Muscle of leg (tissue), 11 donors: ENCODE measurements around the gene ASCC2. TPM values are rescaled to one million over a fixed set of nuclear protein-coding genes. Genes with fewer than 3 reads are reported as not detected.
A peak's percentile ranks its signal among the peaks of the same experiment; 100 is the strongest.

ENCODE experiments used
- DNase-seq: peaks from one replicate; pipeline ENCODE4 v3.0.0; 2013
- H3K27ac ChIP-seq: one replicate; pipeline ENCODE4 v1.5.1; 2013; ENCODE audit warnings: mild to moderate bottlenecking, low read length, control low read depth
- H3K27me3 ChIP-seq: one replicate; pipeline ENCODE4 v1.6.1; 2013; ENCODE audit warnings: low read length; ENCODE audit not compliant: control insufficient read depth, insufficient read depth
- H3K36me3 ChIP-seq: one replicate; pipeline ENCODE4 v1.6.1; 2013; ENCODE audit warnings: low read length; ENCODE audit not compliant: control insufficient read depth, insufficient read depth
- H3K4me1 ChIP-seq: one replicate; pipeline ENCODE4 v1.6.1; 2013; ENCODE audit warnings: low read length; ENCODE audit not compliant: control insufficient read depth, insufficient read depth
- H3K4me3 ChIP-seq: one replicate; pipeline ENCODE4 v1.5.1; 2013; ENCODE audit warnings: low read length, control low read depth
- H3K9me3 ChIP-seq: replicated peaks from 2 replicates; pipeline ENCODE4 v1.6.1; 2013; ENCODE audit warnings: low read depth, low read length; ENCODE audit not compliant: control insufficient read depth
- whole genome bisulfite sequencing: methylation state at CpG from one replicate; pipeline ENCODE4 v1.1.5; 2013; ENCODE audit warnings: missing lambda C conversion rate; ENCODE audit not compliant: insufficient coverage; 5-methylcytosine and 5-hydroxymethylcytosine counted together
- polyA plus RNA-seq, 8 donors: library from polyadenylated mRNA; unstranded; fragments of 120-200 nt; gene quantifications; one replicate each; pipeline versions ENCODE4 v1.2.1 to v1.2.3, GENCODE V29; 2013; ENCODE audit warnings: inconsistent platforms in 1 of 8, low replicate concordance in 1 of 8; ENCODE audit not compliant: insufficient read length in 8 of 8, insufficient read depth in 1 of 8
- total RNA-seq: library from RNA; stranded (reverse); fragments of 120-200 nt; gene quantifications from one replicate; pipeline ENCODE4 v1.2.4, GENCODE V29; 2013

ASCC2 gene
- total and polyA plus RNA-seq, 9 donors: 23.1 to 38.1 (median 34.4) TPM

DNA sequence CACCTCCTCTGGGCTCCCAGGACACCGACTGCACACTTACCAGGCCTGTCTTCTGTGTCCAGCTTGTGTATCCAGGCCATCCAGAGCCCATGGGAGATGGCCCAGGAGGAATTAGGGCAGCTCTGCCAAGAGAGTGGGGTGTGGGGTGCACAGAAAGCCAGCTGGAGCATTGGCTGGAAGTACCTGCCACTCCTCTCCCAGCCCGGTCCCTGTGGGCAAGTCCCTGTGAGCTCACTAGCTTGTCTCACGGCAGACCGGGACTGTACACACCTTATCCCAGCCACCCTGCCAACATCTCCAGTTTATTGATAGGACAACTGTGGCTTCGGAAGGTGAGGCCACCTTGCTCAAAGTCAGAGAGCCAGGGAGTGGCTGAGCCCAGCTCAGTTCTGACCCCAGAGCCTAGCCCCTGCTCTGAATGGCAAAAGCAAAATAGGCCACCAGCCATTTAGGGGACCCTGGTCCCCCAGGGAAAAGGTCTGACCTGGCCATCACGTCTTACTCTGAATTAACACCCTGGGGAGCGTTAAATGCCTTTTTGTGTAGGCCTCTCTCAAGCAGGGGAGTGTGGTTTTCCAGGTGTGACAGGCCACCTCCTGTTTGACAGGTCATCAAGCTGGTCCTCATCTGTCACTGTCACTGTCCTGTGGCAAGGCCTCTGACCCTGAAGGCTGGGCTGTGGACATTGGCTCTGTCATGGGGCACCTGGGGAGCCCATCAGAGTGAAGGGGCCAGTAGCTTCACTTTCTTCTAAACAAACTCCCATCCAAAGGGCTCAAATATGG lies 55.8 kb downstream of the ASCC2 start:
- peaks cover 26% of the 10 kb centered on the region for H3K4me1 ChIP-seq
- H3K9me3 ChIP-seq: no peaks in the 10 kb centered on the region
- DNase-seq: peak; percentile 14
- H3K36me3 ChIP-seq: peaks cover 1% of the 10 kb centered on the region
- WGBS: 42% methylated on average over 4 of the region's 7 CpGs
- H3K27ac ChIP-seq: no peak overlapping the region
- H3K27me3 ChIP-seq: no peaks in the 10 kb centered on the region
- H3K4me3 ChIP-seq: no peak overlapping the region

DNA sequence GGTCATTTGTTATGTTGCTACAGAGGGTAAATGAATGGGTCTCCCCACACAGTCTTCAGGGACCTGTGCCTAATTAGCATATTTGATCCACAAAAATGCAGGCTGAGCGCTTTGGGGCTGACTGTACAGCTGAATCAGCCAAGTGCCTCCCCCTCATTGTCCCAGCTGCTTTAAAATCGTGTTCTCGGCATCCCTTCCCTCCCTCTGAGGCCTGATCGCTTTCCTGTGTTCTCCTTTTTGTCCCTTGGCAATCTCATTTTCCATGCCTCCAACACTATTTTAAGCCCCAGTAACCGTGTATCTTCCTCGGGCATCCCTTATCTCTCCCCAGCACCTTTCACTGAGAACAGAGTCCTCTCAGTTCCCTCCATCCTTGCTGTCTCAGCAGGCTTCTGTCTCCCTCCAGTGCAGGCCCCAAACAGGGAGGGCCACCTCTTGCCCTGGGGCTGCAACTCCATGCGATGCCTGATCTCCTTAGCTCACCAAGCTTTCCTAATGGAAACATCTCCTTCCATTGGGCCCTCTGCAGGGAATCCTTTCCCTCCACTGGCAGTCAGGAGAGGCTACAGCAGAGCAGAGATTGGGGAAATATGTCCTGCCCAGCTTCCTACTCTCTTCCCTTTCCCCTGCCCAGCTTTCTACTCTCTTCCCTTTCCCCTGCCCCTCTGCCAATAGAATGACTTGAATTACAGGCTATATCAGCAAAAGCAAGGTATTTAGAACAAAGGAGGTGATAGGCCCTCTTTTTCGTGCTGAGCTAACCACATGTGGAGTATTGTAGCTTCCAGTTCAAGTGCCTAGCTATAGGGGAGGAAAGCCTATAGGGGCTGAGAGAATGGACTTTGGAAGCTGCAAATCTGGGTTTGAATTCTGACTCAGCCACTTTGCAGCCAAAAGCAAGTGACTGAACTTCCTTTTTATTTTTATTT lies 57.1 kb downstream of the ASCC2 start:
- H3K9me3 ChIP-seq: no peaks in the 10 kb centered on the region
- no peak overlapping the region for H3K4me3 ChIP-seq
- H3K27ac ChIP-seq: peak overlapping the region; percentile 25
- no peaks in the 10 kb centered on the region for H3K27me3 ChIP-seq
- H3K36me3 ChIP-seq: no peaks in the 10 kb centered on the region
- 25% methylated on average over 7 of the region's 8 CpGs for WGBS
- peaks cover 26% of the 10 kb centered on the region for H3K4me1 ChIP-seq
- peak; percentile 37 for DNase-seq

- Histone ChIP-seq H3K9me3 (no peaks in the 10 kb centered on the region), H3K36me3 (no peaks in the 10 kb centered on the region), H3K4me3 (no peak overlapping the region), H3K27ac (no peak overlapping the region), H3K27me3 (no peaks in the 10 kb centered on the region), H3K4me1 (peaks cover 26% of the 10 kb centered on the region)
- no peak for DNase-seq
- 93% methylated on average over 4 of the region's 5 CpGs for WGBS
Observed at GRCh38 chr22:29780220-29780619, 57.9 kb downstream of the ASCC2 start.

DNA sequence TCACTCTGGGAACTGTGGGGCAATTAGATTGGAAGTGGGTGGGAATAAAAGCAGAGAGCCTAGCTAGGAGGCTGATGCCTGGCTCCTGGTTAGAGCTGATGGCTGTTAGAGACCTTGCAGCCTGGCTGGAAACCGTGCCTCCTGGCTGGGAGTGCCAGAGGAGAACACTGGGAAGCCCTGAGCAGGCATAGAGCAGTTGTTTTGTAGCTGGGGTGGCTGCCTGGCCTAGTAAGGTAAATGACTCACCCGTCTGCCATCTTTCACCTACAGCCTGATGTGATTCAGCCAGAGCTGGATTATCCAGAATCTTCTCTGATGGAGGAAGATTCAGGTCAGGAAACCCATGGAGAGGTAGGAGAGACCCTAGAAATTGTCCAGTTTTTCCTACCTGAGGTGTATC lies 64.8 kb downstream of the ASCC2 start:
- Histone ChIP-seq H3K27ac (no peak overlapping the region), H3K4me1 (peaks cover 8% of the 10 kb centered on the region), H3K9me3 (no peaks in the 10 kb centered on the region), H3K4me3 (no peak overlapping the region), H3K27me3 (no peaks in the 10 kb centered on the region), H3K36me3 (peaks cover 19% of the 10 kb centered on the region)
- no peak for DNase-seq
- 40% methylated on average over 1 of the region's 2 CpGs for WGBS

DNA sequence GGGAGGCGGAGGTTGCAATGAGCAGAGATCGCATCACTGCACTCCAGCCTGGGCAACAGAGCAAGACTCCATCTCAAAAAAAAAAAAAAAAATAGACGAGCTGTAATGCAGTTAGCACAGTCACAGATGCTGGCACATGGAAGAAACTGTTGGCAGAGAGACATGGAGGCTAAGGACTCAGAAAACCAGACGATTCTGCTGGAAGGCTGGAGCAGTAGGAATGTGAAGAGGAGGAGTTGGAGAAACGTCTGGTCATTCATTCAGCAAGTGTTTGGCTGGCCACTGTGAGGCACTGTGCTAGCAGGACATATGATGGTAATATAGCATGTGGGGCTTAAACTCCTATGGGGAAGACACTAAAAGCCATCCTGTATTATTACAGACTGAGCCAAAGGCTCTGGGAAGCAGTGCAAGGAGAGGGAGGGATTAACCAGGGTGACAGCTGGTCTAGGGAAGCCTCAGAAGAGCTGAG lies 65.9 kb downstream of the ASCC2 start:
- H3K27ac ChIP-seq: no peak overlapping the region
- WGBS: 0% methylated on average over 1 of the region's 5 CpGs
- peaks cover 19% of the 10 kb centered on the region for H3K36me3 ChIP-seq
- H3K9me3 ChIP-seq: no peaks in the 10 kb centered on the region
- no peak overlapping the region for H3K4me3 ChIP-seq
- DNase-seq: peak; percentile 89
- H3K4me1 ChIP-seq: peaks cover 11% of the 10 kb centered on the region
- no peaks in the 10 kb centered on the region for H3K27me3 ChIP-seq

GRCh38 chr22:29769723-29770321 lies 68.3 kb downstream of the ASCC2 start:
- Histone ChIP-seq H3K27ac (no peak overlapping the region), H3K4me1 (peaks cover 19% of the 10 kb centered on the region), H3K27me3 (no peaks in the 10 kb centered on the region), H3K9me3 (no peaks in the 10 kb centered on the region), H3K36me3 (peaks cover 19% of the 10 kb centered on the region), H3K4me3 (no peak overlapping the region)
- no peak for DNase-seq
- no CpG with 5 or more reads among the region's 2 CpGs for WGBS

DNA sequence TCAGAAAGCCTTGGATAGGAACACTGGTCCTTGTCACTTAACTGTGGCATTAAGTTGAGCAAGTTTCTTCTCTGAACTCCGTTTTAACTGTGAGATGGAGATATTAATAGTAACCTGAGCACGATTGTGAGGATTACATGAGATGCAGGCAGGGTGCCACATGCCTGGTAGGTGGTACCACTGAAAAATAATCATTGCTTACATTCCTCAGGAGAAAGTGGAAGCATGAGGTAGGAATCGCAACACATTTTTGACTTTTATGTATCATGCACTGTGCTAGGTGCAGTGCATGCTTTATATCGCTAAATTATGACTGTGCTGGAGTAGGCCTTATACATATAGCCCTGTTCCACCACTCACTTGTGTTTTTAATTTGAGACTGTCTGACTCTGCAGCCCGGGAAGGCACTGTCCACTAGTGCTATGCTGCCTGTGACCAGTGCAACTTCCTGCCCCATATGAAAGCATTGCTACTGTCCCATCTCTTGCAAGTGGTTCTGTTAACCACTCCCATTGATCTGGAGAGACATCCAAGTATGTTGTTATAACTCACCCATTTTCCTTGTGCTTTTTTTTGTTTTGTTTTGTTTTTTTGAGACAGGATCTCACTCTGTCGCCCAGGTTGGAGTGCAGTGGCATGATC lies 69.9 kb downstream of the ASCC2 start:
- H3K27me3 ChIP-seq: no peaks in the 10 kb centered on the region
- H3K36me3 ChIP-seq: peaks cover 19% of the 10 kb centered on the region
- no peaks in the 10 kb centered on the region for H3K9me3 ChIP-seq
- WGBS: 38% methylated on average over 2 of the region's 6 CpGs
- peak overlapping the region; percentile 100 for H3K4me3 ChIP-seq
- peaks cover 19% of the 10 kb centered on the region for H3K4me1 ChIP-seq
- H3K27ac ChIP-seq: no peak overlapping the region
- DNase-seq: no peak

GRCh38 chr22:29767171-29768051 lies 70.7 kb downstream of the ASCC2 start, which contains the start of gene UQCR10:
UQCR10 (plus strand) TSS chr22:29767369; CDS start chr22:29767399, 30 bp downstream.
- under 1% methylated on average over 26 of the region's 46 CpGs for WGBS
- Histone ChIP-seq H3K4me3 (peak within 1 kb of the TSS; percentile 100), H3K9me3 (no peaks in the 10 kb centered on the region), H3K36me3 (peaks cover 19% of the 10 kb centered on the region), H3K4me1 (peaks cover 19% of the 10 kb centered on the region), H3K27ac (peak within 1 kb of the TSS; percentile 78), H3K27me3 (no peaks in the 10 kb centered on the region)
- DNase-seq: peak; percentile 96

DNA sequence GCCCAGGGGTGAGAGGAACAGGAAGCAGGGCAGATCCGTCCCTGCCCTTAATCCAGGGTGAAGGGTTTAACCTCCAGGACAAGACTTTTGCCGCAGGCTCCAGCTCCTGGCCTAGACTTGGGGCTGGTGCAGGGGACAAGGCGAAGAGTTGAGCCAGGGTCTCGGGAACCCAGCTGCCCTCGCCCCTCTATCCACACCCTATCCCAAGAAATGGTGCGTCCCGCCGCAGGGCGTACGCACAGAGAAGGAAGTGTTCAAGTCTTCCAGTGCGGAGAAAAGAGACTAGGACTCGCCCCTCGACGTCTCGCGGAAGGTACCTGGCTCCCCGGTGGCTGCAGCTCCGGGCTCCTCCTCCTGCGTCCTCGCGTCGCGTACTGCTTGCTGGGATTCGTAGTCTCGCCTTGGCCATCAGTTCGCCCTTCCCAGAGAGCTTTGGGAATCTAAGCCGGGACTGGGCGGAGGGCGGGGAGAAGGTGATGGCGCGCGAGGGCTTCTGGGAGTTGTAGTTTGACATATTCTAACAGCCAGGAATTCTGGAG lies 71.4 kb downstream of the ASCC2 start, which contains the start of gene ZMAT5:
Gene ZMAT5 (minus strand): TSS at position 376 of the 539 bp plus-strand sequence. CDS start 18,463 bp downstream, outside the sequence.
- no peaks in the 10 kb centered on the region for H3K9me3 ChIP-seq
- 0% methylated on average over 25 of the region's 32 CpGs for WGBS
- H3K27me3 ChIP-seq: no peaks in the 10 kb centered on the region
- H3K36me3 ChIP-seq: peaks cover 19% of the 10 kb centered on the region
- H3K4me1 ChIP-seq: peaks cover 15% of the 10 kb centered on the region
- peak; percentile 99 for DNase-seq
- H3K4me3 ChIP-seq: peak within 1 kb of the TSS; percentile 100
- peak within 1 kb of the TSS; percentile 78 for H3K27ac ChIP-seq
